ENCODE data around the gene MMP20. TPM values are rescaled to one million over a fixed set of nuclear protein-coding genes. Genes with fewer than 3 reads are reported as not detected.

MMP20 gene
- total RNA-seq, 2 experiments from 2014 or later, result not detected

- Mint-ChIP-seq H3K27ac (no peak overlapping the region), H3K36me3 (ENCODE audit: low read depth) (no peaks in the 10 kb centered on the region), H3K27me3 (peaks cover 2% of the 10 kb centered on the region), H3K4me3 (no peak overlapping the region), H3K9me3 (no peaks in the 10 kb centered on the region), H3K4me1 (ENCODE audit: low read depth) (no peaks in the 10 kb centered on the region)
- intact Hi-C loops (cut with micrococcal nuclease), result no loop called here
- CTCF ChIA-PET, result no interaction called here
- no peak for TF ChIP-seq CTCF (IDR thresholded peaks at IDR 0.05)
- POLR2A ChIA-PET, result no interaction called here
- DNase-seq, result no peak
- ATAC-seq, result no peak
Observed at GRCh38 chr11:102662607-102663006, 37.5 kb upstream of the MMP20 start.

GRCh38 chr11:102661040-102661439 is 35.9 kb upstream of the MMP20 start:
- ChIA-PET CTCF (no interaction called here), POLR2A (interaction anchor here (0.6 kb wide), 1 partner anchor 426 kb away, joined by 3 read pairs; no protein-coding TSS in a partner anchor)
- no peaks in the 10 kb centered on the region for H3K36me3 Mint-ChIP-seq (ENCODE audit: low read depth)
- no peak for TF ChIP-seq CTCF (IDR thresholded peaks at IDR 0.05)
- H3K4me3 Mint-ChIP-seq, result no peak overlapping the region
- H3K27me3 Mint-ChIP-seq, result peaks cover 8% of the 10 kb centered on the region
- H3K4me1 Mint-ChIP-seq (ENCODE audit: low read depth), result no peaks in the 10 kb centered on the region
- no peaks in the 10 kb centered on the region for H3K9me3 Mint-ChIP-seq
- intact Hi-C loops (cut with micrococcal nuclease), result no loop called here
- ATAC-seq (no peak), DNase-seq (no peak)
- no peak overlapping the region for H3K27ac Mint-ChIP-seq

GRCh38 chr11:102656528-102656927 is 31.4 kb upstream of the MMP20 start:
- CTCF ChIA-PET, result interaction anchor here (1.6 to 6.5 kb wide), 2 partner anchors 10 to 43 kb away, joined by 6 to 37 read pairs; no protein-coding TSS in a partner anchor
- intact Hi-C loops (cut with micrococcal nuclease), result no loop called here
- no peak for TF ChIP-seq CTCF (IDR thresholded peaks at IDR 0.05)
- Mint-ChIP-seq H3K4me3 (no peak overlapping the region), H3K36me3 (ENCODE audit: low read depth) (no peaks in the 10 kb centered on the region), H3K9me3 (no peaks in the 10 kb centered on the region), H3K27me3 (peaks cover 10% of the 10 kb centered on the region), H3K27ac (no peak overlapping the region), H3K4me1 (ENCODE audit: low read depth) (no peaks in the 10 kb centered on the region)
- ATAC-seq (no peak), DNase-seq (no peak)
- POLR2A ChIA-PET, result no interaction called here

DNA sequence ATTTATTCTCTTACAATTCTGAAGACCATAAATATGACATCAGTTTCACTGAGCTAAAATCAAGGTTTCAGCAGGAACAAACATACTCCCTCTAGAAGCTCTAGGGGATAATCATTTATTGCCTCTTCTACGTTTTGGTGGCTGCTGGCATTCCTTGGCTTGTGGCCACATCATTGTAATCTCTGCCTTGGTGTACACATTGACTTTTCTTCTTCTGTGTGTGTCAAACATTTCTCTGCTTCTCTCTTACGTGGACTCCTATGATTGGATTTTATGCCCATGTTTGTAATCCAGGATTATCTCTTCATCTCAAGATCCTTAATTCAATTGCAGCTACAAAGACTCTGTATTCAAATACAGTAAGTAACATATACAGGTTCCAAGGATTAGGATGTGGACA is 30.4 kb upstream of the MMP20 start:
- Mint-ChIP-seq H3K4me1 (ENCODE audit: low read depth) (no peaks in the 10 kb centered on the region), H3K36me3 (ENCODE audit: low read depth) (no peaks in the 10 kb centered on the region), H3K9me3 (no peaks in the 10 kb centered on the region), H3K27me3 (peaks cover 10% of the 10 kb centered on the region), H3K4me3 (no peak overlapping the region), H3K27ac (no peak overlapping the region)
- DNase-seq (no peak), ATAC-seq (no peak)
- TF ChIP-seq CTCF (IDR thresholded peaks at IDR 0.05), result no peak
- intact Hi-C loops (cut with micrococcal nuclease), result no loop called here
- ChIA-PET POLR2A (no interaction called here), CTCF (interaction anchor here (0.5 to 6.5 kb wide), 3 partner anchors 9 to 401 kb away, joined by 3 to 37 read pairs (median 3); no protein-coding TSS in a partner anchor)

DNA sequence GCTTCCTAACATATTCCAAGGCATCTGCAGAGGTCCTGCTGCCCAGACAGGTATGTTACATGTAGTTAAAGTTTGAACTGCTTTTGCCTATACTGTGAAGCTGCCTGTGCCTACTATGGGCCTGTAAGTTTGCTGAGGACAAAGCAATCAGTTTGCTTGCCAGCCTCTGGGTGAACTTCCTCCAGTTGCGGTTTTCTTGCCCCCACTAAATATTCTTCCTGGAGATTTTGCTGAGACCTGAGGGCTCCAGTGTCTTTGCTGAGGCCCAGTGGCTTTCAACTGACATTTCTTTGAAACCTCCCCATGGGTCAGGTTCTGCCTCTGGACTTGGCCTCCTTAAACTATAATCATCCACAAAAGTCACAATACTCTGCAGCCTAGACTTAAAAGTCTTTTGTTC is 29.6 kb upstream of the MMP20 start:
- DNase-seq (no peak), ATAC-seq (no peak)
- Mint-ChIP-seq H3K4me1 (ENCODE audit: low read depth) (no peaks in the 10 kb centered on the region), H3K36me3 (ENCODE audit: low read depth) (no peaks in the 10 kb centered on the region), H3K9me3 (no peaks in the 10 kb centered on the region), H3K27ac (no peak overlapping the region), H3K27me3 (peaks cover 12% of the 10 kb centered on the region), H3K4me3 (no peak overlapping the region)
- CTCF ChIA-PET, result interaction anchor here (1.4 to 6.5 kb wide), 2 partner anchors 9 to 11 kb away, joined by 3 to 37 read pairs; no protein-coding TSS in a partner anchor
- TF ChIP-seq CTCF (IDR thresholded peaks at IDR 0.05), result no peak
- POLR2A ChIA-PET, result no interaction called here
- intact Hi-C loops (cut with micrococcal nuclease), result no loop called here
